Measurements from ENCODE around the gene CDH3.

DNA sequence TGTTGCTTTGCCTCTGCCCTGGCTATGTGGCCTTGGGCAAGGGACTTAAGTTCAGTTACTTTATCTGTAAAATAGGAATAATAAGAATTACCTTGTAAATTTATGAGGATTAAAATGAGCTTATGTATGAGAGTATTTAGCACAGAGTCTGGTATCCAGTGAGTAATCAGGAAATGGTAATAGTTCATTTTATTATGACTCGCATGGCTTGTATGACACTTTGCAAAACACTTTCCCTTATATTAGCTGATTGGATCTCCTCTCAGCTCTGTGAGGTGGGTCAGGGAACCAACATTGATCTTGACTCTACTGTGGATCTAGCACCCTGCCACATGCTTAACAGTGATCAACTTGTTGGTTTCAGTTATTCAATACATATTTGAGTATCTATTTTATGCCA lies 8.3 kb upstream of the CDH3 start:
- TF ChIP-seq POLR2A (IDR thresholded peaks at IDR 0.05) (no peak), EP300 (IDR thresholded peaks at IDR 0.05; ENCODE audit: low read depth) (no peak), POLR2AphosphoS5 (IDR thresholded peaks at IDR 0.05) (no peak)
- TF ChIP-seq, protein P1, sequence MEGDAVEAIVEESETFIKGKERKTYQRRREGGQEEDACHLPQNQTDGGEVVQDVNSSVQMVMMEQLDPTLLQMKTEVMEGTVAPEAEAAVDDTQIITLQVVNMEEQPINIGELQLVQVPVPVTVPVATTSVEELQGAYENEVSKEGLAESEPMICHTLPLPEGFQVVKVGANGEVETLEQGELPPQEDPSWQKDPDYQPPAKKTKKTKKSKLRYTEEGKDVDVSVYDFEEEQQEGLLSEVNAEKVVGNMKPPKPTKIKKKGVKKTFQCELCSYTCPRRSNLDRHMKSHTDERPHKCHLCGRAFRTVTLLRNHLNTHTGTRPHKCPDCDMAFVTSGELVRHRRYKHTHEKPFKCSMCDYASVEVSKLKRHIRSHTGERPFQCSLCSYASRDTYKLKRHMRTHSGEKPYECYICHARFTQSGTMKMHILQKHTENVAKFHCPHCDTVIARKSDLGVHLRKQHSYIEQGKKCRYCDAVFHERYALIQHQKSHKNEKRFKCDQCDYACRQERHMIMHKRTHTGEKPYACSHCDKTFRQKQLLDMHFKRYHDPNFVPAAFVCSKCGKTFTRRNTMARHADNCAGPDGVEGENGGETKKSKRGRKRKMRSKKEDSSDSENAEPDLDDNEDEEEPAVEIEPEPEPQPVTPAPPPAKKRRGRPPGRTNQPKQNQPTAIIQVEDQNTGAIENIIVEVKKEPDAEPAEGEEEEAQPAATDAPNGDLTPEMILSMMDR (IDR thresholded peaks at IDR 0.05), result no peak

Data from transverse colon (tissue), 4 donors.